ENCODE measurements around the gene NGEF.

Gene NGEF

DNA sequence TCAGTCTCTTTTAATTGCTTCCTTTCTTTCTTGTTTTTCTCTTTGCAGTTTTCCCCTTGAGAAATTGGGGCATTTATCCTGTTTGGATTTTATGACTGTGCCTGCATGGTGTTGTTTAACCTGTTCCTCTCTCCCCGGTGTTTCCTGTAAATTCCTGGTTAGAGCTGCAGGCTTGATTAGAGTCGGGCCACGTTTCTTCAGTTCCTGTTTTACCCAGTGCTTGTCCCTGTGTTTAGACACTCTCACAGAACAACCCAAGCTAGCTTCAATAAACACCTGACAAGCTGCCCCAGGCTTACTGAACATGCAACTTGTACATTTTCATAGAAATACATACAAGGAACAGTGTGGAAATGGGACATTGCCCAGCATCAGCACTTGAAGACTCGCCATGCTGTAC is 53.9 kb downstream of the NGEF start:
- no peak for DNase-seq

GRCh38 chr2:232957657-232958090 is 55.4 kb downstream of the NGEF start:
- no peak for DNase-seq

GRCh38 chr2:232955856-232956255 is 57.2 kb downstream of the NGEF start:
- DNase-seq, result no peak

- no peak for DNase-seq
Measured at GRCh38 chr2:232954691-232955090, 58.4 kb downstream of the NGEF start.

- DNase-seq, result no peak
Measured at GRCh38 chr2:232951891-232952290, 61.2 kb downstream of the NGEF start.

DNA sequence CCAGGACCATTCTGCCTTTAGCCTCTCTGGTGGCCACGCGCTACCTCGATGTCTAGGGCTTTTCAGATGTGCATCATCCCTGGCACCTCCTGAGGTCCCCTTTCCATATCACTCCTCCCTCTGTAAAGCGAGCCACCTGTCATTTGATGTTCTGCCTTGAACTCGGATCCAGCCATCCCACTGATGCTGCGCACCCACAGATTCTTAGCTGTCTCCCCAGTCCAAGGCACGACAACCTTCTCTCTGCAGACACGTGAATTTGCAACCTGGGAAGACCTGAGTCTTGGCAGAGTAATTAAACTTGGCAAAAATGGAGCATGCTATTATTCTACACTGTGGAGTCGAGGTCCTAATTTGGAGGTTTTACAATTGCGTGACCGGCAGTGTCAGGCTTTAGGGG is 61.9 kb downstream of the NGEF start:
- DNase-seq, result no peak

- no peak for DNase-seq
Measured at GRCh38 chr2:232950751-232951150, 62.3 kb downstream of the NGEF start.

- DNase-seq, result no peak
Measured at GRCh38 chr2:232949016-232949415, 64.0 kb downstream of the NGEF start.

GRCh38 chr2:232942831-232943230 is 70.2 kb downstream of the NGEF start:
- DNase-seq, result no peak

DNA sequence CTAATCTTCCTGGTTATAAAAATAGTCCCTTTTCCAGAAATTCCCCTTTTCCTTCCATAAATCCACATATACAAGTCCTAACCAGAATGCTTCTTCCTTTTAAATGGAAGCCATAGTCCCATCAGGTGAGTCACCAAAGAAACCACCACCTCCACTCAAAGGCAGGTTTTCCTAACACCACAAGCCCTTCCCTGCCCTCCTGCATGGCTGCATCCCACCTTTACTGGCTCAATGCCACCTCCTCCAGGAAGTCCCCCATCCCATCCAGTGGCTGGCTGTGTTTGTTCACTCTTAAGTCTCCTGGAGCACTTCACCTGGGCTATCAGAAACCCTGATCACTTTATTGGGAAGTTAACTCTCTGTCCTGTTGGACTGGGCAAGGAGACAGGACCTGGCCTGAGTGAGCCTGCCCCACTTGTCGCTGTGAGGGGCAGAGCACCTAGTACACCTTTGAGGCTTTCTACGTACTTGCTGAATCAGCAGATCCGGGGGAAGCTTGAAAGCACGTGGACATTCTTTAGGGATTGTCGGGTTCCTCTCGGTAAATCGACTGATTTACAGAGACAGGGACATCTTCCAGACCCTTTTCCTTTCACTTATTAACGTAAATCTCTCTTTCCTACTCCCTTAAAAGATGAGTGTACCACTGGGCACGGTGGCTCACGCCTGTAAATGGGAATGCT is 71.0 kb downstream of the NGEF start:
- no peak for DNase-seq

DNA sequence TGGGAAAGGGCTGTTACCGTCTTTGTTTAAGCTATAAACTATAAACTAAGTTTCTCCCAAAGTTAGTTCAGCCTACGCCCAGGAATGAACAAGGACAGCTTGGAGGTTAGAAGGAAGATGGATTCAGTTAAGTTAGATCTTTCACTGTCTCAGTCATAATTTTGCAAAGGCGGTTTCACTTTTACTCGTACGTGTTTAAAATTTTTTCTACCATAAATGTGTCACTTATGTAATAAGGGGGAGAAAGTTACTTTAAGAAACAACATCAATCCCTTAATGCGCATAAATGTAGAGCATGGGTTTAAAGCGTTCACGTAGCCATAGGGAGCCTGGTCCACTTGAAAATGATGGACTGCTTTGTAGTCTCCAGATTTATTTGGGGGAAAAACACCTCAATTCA is 71.7 kb downstream of the NGEF start:
- DNase-seq, result no peak

DNA sequence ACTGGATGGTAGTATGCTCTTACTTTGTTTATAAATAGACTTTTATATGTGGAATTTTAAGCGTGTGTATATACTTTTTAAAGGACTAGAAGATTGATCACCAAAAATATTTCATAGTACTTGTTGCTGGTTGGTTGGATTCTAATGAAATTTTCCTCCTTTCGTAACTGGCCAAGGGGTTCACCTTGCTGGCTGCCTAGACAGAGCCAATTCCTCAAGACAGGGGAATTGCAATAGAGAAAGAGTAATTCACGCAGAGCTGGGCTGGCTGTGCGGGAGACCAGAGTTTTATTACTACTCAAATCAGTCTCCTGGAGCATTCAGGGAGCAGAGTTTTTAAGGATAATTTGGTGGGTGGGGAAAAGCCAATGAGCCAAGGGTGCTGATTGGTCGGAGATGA is 72.3 kb downstream of the NGEF start:
- DNase-seq, result no peak

DNA sequence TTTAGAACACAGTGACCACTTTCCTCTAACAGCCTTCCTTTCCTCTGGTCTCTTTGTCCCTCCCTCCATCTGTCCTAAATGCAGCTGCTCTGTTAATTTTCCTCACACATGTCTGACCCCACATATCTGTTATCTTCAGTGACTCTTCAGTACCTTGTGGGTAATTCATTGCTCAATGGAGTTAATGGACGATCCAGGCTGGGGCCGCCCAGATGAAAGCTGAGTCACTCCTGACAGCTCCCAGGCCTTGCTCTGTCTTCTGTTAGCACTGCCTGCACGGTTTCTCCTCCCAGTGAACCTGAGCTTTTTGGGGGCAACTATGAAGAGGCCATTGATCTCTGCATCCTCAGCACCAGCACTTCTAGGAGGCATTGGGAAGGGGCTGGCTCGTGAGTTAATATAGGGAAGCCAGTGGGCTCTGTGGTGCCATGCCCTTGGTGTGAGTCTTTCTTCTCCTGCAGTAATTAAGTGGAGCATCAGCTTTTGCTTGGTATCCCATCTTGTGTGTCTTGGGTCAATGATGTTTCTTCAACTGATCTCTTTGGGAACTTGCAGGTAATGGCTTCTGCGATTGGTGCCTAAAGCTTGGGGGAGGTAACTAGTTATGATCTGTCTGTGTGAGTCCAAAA is 75.7 kb downstream of the NGEF start:
- DNase-seq, result no peak

- DNase-seq, result no peak
Measured at GRCh38 chr2:232931636-232932035, 81.4 kb downstream of the NGEF start.

- no peak for DNase-seq
Measured at GRCh38 chr2:232930059-232930400, 83.0 kb downstream of the NGEF start.

GRCh38 chr2:232929303-232930058 is 83.6 kb downstream of the NGEF start:
- DNase-seq, result no peak

- no peak for DNase-seq
Measured at GRCh38 chr2:232928551-232929302, 84.3 kb downstream of the NGEF start.

GRCh38 chr2:232927793-232928550 is 85.1 kb downstream of the NGEF start:
- peak; percentile 43 for DNase-seq

DNA sequence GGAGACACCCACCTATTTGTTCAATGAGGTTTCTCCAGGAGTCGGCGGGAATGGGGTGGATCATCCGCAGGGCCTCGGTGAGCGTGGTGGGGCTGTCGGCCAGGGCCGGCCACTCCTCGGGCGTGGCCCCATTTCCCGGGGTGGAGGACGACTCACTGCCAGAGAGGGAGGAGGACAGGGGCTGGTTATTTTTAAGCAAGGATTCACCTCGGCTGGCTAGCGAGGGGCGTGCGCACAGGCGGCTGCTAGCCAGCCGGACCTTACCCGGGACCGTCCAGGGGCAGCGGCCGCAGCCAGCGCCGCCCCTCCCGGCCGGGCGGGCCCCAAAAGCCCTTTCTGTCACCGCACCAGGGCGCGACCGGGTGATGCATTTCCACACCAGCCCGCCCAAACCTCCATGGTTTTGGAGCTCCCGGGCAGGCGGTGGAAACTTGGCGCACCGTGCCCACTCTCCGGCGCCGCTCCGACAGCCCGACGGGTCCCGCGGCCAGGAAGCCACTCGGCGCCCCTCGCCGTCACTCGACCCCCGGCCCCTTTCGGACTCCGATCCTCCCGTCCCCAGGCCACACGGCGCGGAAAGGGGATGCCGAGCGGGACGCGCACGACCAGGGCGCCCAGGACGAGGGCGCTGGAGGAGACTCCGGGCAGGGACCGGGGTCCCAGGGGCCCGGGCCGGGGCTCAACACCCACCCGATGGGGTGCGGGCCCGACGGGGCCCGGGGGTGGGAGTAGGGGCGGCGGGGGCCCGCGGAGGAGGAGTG is 85.8 kb downstream of the NGEF start:
- DNase-seq, result peak; percentile 63

DNA sequence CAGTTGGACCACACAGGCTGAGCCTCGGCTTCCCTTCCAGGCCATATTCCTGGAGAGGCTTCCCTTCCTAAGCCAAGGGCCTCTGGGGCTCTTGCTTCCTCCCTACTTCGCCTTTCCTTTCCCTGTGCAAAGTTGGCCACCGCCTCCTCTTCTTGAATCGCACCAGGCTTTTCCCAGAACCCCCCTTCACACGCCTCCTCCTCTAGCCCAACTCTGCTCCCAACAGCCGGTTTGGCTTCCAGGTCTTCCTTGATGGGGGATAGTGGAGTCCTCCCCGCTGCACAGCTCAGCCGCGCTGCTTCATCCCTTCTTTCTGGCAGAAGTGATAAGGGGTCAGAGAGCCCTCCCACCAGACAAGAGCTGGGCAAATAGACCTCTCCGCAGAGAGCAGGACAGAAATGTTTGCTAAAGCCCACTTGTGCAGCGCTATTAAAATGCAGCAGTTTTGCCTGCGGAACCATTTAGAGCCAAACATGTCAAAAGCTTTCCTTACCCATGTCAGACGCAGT is 86.6 kb downstream of the NGEF start:
- peak; percentile 51 for DNase-seq

GRCh38 chr2:232925821-232926156 is 87.3 kb downstream of the NGEF start:
- DNase-seq, result no peak

Data from left hindlimb (tissue), 1 donor.